GM19043 (cell line): ENCODE measurements around the gene AEBP1.

Source experiments
- ATAC-seq: cut with Tn5 transposase; IDR thresholded peaks from one replicate; pipeline ENCODE4 v1.9.1; 2021; ENCODE audit warnings: low read depth; ENCODE audit not compliant: unreplicated experiment

The AEBP1 gene

GRCh38 chr7:44102846-44103565 is 1.1 kb upstream of the AEBP1 start:
- no peak for ATAC-seq

GRCh38 chr7:44103566-44103922 is 601 bp upstream of the AEBP1 start:
- no peak for ATAC-seq

GRCh38 chr7:44104860-44105771 is 971 bp downstream of the AEBP1 start:
- ATAC-seq = no peak

GRCh38 chr7:44105832-44106231 is 1.7 kb downstream of the AEBP1 start:
- no peak for ATAC-seq

GRCh38 chr7:44106311-44107065 is 2.3 kb downstream of the AEBP1 start:
- ATAC-seq = no peak

GRCh38 chr7:44107116-44107960 is 3.2 kb downstream of the AEBP1 start:
- ATAC-seq = no peak

- no peak for ATAC-seq
These were observed 4.0 kb downstream of the AEBP1 start for GRCh38 chr7:44107961-44108767.

- no peak for ATAC-seq
These were observed 4.9 kb downstream of the AEBP1 start for GRCh38 chr7:44108768-44109750.

GRCh38 chr7:44109991-44110390 is 5.8 kb downstream of the AEBP1 start:
- no peak for ATAC-seq

GRCh38 chr7:44110719-44111635 is 6.8 kb downstream of the AEBP1 start:
- ATAC-seq = no peak

GRCh38 chr7:44111761-44112160 is 7.6 kb downstream of the AEBP1 start:
- no peak for ATAC-seq

GRCh38 chr7:44112231-44112996 is 8.3 kb downstream of the AEBP1 start:
- no peak for ATAC-seq

GRCh38 chr7:44112997-44113763 is 9.0 kb downstream of the AEBP1 start:
- no peak for ATAC-seq

GRCh38 chr7:44113764-44114354 is 9.7 kb downstream of the AEBP1 start:
- no peak for ATAC-seq

GRCh38 chr7:44114586-44115310 is 10.6 kb downstream of the AEBP1 start:
- ATAC-seq = no peak
